Measurements from ENCODE around the gene SMURF2. TPM values are rescaled to one million over a fixed set of nuclear protein-coding genes. Genes with fewer than 3 reads are reported as not detected.

The SMURF2 gene
- 12.4 TPM for total RNA-seq
- long read RNA-seq, partial matches to known transcripts = 2 of 10 reads
- long read RNA-seq, other reads (novel, unspliced or antisense) = 5 of 10 reads

GRCh38 chr17:64661976-64662773, at the start of gene SMURF2:
SMURF2 (minus strand) TSS chr17:64662307; CDS start chr17:64661880, 427 bp downstream.
- DNase-seq (peak; percentile 88), ATAC-seq (ENCODE audit: poor library complexity) (peak; percentile 96)
- intact Hi-C loops (cut with DNase I) = no loop called here

GRCh38 chr17:64709481-64709880, 47.4 kb upstream of the SMURF2 start:
- no peak for ATAC-seq (ENCODE audit: poor library complexity)
- no peak for DNase-seq
- intact Hi-C loops (cut with DNase I) = no loop called here

- peak; percentile 94 for DNase-seq
Measured at GRCh38 chr17:64707050-64707591, 45.0 kb upstream of the SMURF2 start.

GRCh38 chr17:64706224-64707049, 44.3 kb upstream of the SMURF2 start:
- no peak for DNase-seq
- ATAC-seq (ENCODE audit: poor library complexity) = peak; percentile 15
- intact Hi-C loops (cut with DNase I) = no loop called here

More at GRCh38 chr17:64707050-64707591, 45.0 kb upstream of the SMURF2 start:
- intact Hi-C loops (cut with DNase I) = no loop called here
- ATAC-seq (ENCODE audit: poor library complexity) = peak; percentile 87

GRCh38 chr17:64702815-64703214, 40.7 kb upstream of the SMURF2 start:
- ATAC-seq (ENCODE audit: poor library complexity) = no peak

GRCh38 chr17:64698725-64699124, 36.6 kb upstream of the SMURF2 start:
- no peak for DNase-seq
- intact Hi-C loops (cut with DNase I) = no loop called here
- ATAC-seq (ENCODE audit: poor library complexity) = no peak

More at GRCh38 chr17:64702815-64703214, 40.7 kb upstream of the SMURF2 start:
- no peak for DNase-seq
- intact Hi-C loops (cut with DNase I) = no loop called here

GRCh38 chr17:64694207-64694606, 32.1 kb upstream of the SMURF2 start:
- ATAC-seq (ENCODE audit: poor library complexity) (peak; percentile 93), DNase-seq (peak; percentile 71)
- intact Hi-C loops (cut with DNase I) = no loop called here

- ATAC-seq (ENCODE audit: poor library complexity) = no peak
- no peak for DNase-seq
- intact Hi-C loops (cut with DNase I) = no loop called here
Measured at GRCh38 chr17:64692187-64692586, 30.1 kb upstream of the SMURF2 start.

GRCh38 chr17:64689106-64689505, 27.0 kb upstream of the SMURF2 start:
- intact Hi-C loops (cut with DNase I) = no loop called here
- no peak for DNase-seq

GRCh38 chr17:64688481-64688880, 26.4 kb upstream of the SMURF2 start:
- DNase-seq (no peak), ATAC-seq (ENCODE audit: poor library complexity) (no peak)
- intact Hi-C loops (cut with DNase I) = no loop called here

More at GRCh38 chr17:64689106-64689505, 27.0 kb upstream of the SMURF2 start:
- ATAC-seq (ENCODE audit: poor library complexity) = no peak

GRCh38 chr17:64687961-64688360, 25.9 kb upstream of the SMURF2 start:
- DNase-seq = no peak

GRCh38 chr17:64687376-64687775, 25.3 kb upstream of the SMURF2 start:
- no peak for ATAC-seq (ENCODE audit: poor library complexity)

More at GRCh38 chr17:64687961-64688360, 25.9 kb upstream of the SMURF2 start:
- intact Hi-C loops (cut with DNase I) = no loop called here
- no peak for ATAC-seq (ENCODE audit: poor library complexity)

GRCh38 chr17:64686705-64687104, 24.6 kb upstream of the SMURF2 start:
- intact Hi-C loops (cut with DNase I) = no loop called here
- DNase-seq (no peak), ATAC-seq (ENCODE audit: poor library complexity) (no peak)

More at GRCh38 chr17:64687376-64687775, 25.3 kb upstream of the SMURF2 start:
- intact Hi-C loops (cut with DNase I) = no loop called here
- DNase-seq = no peak

GRCh38 chr17:64685705-64686104, 23.6 kb upstream of the SMURF2 start:
- ATAC-seq (ENCODE audit: poor library complexity) (no peak), DNase-seq (no peak)
- intact Hi-C loops (cut with DNase I) = no loop called here

GRCh38 chr17:64683796-64684195, 21.7 kb upstream of the SMURF2 start:
- ATAC-seq (ENCODE audit: poor library complexity) = no peak
- intact Hi-C loops (cut with DNase I) = no loop called here

GRCh38 chr17:64682261-64683181, 20.4 kb upstream of the SMURF2 start:
- DNase-seq = no peak
- intact Hi-C loops (cut with DNase I) = no loop called here

More at GRCh38 chr17:64683796-64684195, 21.7 kb upstream of the SMURF2 start:
- no peak for DNase-seq

GRCh38 chr17:64679710-64680216, 17.7 kb upstream of the SMURF2 start:
- ATAC-seq (ENCODE audit: poor library complexity) = peak; percentile 57
- peak; percentile 49 for DNase-seq
- intact Hi-C loops (cut with DNase I) = no loop called here

More at GRCh38 chr17:64682261-64683181, 20.4 kb upstream of the SMURF2 start:
- no peak for ATAC-seq (ENCODE audit: poor library complexity)

- DNase-seq (no peak), ATAC-seq (ENCODE audit: poor library complexity) (no peak)
- intact Hi-C loops (cut with DNase I) = no loop called here
Measured at GRCh38 chr17:64676763-64677162, 14.7 kb upstream of the SMURF2 start.
